Activated T-helper 9 cell treated with anti-CD3 and anti-CD28 coated beads, Interleukin-2, amount 50 U/mL, for 16 hours (primary cell): ENCODE data around the gene SDCCAG8.

Experiments used
- DNase-seq: peaks from one replicate; pipeline ENCODE4 v3.0.0-alpha.2; 2020; ENCODE audit warnings: low read depth

The SDCCAG8 gene

DNA sequence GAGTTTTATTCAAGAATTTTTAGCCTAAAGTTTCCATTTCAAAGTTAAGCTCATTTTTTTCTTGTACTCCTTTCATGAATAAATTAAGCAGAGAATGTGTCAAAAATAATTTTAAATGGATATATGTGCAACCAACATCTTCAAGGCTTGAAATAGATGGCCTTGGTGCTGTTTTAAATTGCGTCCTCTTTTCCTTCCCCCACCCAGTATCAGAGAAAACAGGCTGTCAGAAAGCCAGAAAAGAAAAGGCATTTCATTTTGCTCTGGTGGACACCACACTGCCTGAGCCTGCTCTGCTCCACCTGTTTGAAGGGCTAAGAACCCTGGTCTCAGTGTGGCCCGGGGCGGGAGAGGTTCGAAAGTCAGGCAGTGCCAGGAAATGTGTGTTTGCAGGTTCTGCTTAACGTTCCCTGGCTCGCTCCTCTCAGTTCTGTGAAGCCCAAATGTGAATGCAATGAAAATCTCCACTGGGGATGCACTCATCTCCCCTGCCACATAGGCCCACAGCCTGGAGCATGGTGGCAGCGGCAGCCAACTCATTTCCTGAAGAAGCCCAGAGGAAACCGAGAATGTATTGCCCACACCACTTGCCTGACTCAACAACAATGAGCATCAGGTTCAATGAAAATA, 134.4 kb downstream of the SDCCAG8 start:
- DNase-seq = no peak

DNA sequence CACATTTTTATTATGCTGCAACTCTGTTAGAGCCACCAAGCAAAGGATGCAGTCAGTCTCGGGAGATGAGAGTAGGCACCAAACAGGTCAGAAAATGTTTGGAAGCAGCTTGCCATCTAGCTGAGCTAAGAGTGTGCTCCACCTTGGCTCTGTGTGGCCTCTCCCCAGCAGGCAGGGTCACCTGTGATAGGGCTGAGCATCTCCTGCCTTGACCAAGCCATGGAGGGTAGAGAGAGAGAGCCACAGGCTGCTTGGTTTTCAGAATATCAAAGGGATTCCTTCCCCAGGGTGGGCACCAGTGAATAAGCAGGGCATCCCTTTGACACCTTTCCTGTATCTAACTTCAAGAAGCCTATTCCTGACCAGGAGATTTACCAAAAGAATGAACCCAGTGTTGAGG, 135.5 kb downstream of the SDCCAG8 start:
- DNase-seq = no peak

DNA sequence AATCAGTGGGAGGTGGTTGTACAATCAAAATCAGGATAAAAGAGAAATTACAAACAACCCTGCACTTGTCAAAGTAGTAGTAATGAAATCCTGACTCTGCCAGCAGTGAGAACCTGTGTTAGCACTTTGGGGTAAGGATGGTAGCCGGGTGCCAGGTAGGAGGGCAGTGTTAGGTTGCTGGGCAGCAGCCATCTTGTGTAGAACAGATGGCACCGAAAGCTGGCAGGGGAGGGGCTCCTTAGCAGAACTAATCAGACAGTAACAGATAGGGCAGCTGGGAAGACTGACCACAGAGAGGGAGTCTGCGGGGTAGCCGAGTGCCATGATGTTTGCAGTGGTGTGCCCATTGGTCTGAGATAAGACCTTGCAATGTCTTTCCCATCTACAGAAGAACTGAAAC, 137.3 kb downstream of the SDCCAG8 start:
- DNase-seq = no peak

DNA sequence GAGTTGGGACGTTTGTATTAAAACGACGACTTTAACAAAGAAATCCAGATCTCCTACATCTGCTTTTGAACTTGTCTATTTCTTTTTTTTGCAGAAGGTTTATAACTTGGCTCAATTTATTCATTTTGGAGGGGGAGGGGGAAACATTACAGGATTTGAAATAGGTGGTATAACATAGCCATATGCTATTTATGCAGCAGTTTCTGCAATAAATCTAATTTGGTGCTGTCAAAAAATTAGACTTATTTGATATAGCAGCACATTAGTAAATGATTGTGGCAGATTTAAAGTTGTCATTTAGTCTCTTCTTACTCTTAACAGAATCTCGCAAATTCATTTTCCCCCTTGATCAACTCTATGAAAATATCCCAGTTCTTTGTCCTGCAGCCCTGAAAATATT, 138.2 kb downstream of the SDCCAG8 start:
- no peak for DNase-seq

DNA sequence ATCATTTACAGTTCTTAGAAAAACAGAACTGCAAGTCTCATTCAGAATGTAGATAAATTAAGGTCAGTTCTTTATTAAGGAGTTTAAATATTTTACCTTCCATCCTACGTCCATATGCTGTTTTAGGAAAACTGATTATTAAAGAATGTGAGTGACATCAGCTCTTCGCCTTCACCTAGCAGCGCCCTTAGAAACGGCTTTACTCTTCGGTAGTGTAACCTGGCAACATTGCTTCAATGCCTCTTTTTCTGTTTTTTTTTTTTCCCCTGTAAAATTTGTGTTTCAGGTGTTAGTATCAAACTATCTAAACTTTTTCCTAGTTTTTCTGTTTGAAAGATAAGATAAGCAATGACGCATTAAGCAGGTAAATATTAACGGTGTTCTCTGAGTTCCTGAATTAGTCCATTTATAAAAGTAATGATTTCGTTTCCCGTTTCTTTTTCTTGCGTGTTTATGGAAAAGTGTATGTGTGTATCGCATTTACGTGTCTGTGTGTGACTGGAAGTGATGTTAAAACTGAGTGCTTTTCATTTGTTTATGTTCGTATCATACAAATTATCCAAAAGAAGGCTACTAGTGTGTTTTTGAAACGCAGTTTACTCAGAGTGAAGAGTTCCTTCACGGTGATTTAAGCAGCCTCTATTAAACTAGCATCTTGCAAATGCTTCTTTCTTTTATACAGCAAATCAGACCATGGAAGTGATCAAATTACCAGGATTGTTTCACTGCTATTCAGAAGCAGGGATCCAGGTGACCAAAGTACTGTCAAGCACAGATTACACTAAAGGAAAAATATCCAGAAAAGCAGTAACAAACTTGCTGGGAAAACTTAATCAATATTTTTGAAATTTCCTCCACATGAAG, 139.0 kb downstream of the SDCCAG8 start:
- no peak for DNase-seq

DNA sequence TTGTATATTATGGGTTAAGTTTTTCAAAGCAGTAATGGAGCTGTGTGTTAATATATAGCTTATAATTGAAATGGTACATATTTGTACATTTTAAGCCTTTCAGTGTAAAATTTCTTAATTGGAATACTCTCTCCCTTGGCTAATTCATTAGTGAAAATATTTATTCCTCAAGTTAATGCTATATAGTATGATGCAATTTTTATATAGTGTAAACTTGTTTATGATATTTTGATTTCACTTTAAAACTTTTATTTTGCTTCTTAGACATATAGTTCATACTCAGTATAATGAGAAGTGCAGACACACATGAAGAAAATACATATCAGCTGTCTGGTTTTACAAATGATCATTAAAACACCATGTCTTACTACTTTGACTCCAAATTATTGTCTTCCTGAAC, 140.6 kb downstream of the SDCCAG8 start:
- DNase-seq = no peak

DNA sequence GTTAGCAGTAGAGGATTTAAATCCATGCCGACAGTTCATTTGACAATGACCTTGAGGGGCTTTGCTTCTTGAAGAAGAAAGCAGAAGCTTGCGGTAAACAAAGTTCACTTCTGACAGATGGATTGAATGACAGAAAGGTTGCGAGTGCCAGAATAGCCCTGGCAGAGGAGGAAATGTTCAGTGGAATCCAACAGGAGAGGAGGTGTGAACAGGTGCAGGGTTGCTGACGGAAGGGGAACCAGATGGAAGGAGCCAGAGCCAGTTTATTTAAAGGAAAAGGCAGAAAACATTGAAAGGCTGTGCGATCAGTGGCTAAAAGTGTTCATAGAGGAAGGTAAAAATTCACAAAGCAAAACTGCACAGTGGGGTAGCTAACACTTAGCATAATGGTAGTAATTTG, 141.0 kb downstream of the SDCCAG8 start:
- DNase-seq = no peak

DNA sequence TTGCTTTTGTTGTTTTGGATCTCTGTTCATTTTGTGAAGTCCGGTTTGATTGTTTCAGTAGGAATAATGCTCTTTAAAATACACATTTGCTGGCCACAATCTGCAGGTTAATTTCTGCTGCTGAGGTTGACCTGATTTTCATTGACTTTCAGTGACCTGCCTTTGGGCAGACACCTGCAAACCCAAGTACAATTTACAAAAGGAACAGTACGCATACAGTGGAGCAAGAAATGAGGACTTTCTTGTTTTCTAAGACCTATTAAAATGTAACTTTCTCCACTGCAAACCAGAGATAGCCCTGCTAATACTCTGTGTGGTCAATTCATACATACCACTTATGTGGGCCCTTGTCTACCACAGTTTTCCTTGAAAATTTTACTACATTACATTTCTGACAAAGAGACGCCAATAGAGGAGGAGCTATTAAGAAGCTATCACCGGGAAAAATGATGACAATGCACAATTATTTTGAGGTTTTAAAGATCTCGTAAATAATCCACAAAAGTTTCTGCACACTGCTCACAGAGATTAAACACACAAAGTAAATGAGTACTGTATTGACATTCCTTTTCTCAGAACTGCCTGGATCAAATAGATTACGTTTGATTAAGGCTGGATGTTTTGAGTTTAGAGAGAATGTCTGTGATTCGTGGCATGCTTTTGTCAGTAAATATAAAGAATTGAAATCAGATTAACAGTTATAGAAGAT, 141.9 kb downstream of the SDCCAG8 start:
- DNase-seq = no peak

DNA sequence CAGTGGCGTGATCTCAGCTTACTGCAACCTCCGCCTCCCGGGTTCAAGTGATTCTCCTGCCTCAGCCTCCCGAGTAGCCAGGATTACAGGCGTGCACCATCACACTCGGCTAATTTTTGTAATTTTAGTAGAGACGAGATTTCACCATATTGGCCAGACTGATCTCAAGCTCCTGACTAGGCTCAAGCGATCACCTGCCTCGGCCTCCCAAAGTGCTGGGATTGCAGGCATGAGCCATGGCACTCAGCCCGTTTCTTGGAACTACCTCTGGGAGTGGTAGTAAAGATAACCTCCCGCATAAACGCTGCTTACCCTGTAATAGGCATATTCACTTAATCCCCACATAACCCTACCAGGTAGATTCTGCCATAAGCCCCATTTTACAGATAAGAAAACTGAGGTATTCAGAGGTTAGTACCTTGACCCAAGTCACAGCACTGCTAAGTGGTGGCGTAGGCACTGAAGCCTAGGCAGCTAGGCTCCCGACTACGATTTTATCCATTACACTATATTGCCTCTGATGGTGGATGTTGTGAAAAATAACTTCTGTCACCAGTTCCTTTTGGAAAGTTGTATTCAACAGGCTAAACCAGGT, 143.8 kb downstream of the SDCCAG8 start:
- DNase-seq = no peak

DNA sequence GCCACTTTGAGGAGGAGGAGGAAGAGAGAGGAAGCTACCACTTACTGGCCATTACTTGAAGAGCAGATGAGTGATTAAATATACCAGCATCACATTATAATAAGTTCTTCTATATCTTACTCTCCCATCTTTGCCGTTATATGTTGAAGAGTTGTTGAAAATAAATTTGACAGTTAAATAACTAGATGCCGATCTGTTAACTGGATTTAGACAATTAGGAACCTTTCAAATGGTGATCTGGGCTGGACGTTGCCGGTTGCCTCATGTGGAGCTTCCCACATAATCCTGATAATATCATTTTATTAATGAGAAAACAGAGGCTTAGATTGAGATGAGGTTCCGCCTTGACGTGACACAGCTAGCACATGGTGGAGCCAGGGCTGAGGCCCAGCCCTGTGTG, 147.0 kb downstream of the SDCCAG8 start:
- no peak for DNase-seq

DNA sequence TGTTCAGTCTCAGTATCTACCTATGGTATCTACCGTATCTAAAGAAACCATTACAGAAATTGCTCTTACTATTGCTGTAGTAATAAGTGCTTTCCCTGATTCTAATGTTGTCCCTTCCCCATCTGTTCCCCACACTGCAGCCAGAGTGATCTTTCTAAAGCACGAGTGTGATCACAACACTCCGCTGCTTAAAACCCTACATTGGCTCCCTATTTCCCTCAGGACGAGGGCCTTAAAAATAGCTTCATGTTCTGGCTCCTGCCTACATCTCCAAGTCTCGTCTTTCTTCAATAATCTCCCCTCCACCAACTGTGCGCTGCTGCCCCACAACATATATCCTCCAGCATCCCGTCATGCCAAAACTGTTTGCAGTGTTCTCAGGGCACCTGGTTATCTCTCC, 150.6 kb downstream of the SDCCAG8 start:
- no peak for DNase-seq

DNA sequence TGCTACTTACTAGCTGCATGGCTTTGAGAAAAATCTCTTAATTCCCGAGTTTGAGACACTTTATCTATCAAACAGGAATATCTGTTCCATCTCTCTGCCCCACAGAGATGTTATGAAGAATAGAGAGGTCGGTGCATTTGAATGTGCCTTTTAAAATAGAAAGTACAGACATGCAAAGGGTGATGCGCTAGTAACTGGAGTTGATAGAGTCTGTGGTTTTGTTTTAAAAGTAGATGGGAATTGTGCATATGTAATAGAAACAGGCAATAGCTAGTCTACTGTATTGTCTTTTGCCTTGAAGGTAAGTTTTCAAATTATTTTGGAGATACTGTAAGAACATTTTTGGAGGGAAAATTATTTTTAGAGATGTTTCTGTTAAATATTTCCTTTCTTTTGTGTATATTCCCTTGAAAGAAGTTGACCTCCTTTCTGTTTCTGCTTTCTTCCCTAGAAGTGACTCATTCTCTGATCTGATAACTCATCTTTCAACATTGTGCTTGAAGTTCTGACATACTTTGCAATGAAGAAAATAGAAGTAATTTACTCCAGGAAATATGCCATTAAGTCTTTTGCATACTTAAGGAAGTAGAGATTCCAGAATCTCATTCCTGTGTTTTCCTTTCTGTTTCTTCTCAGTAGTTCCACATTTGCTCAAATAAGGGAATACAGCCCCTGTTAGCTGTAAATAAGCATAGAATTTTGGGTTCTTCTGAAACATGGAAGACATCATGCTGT, 151.6 kb downstream of the SDCCAG8 start:
- DNase-seq = no peak

DNA sequence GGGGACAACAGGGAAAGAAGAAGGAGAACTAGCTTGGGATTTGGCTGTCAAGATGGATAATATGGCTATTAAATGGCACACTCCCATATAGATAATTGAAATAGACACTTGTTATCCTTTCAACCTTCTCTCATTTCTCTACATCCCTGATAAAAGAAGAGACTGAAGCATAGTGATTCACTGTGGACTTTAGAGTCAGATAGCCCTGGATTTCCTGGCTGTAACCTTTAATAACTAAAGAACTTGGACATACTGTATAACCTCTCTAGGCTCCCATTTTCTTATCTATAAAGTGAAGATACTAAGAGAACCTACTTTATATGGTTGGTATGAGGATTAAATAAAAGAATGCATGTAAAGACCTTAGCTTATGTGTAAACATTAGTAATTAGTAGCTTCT, 152.6 kb downstream of the SDCCAG8 start:
- DNase-seq = no peak

DNA sequence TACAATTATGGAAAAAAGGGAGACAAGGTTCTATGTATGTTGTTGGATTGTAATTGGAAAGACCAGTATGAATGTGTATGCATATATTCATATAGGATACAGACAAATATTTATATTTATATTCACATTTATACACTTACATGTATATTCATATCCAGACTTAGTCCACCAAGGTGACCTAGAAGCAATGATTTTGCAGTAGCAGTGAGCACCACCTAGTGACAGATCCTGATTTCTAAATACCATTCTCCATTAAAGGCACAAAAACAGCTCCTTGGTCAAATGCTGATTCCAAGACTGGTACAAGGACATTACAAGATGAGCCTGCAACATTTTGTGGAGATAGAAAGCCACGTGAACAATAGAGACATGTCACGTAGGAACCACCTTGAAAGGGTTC, 153.4 kb downstream of the SDCCAG8 start:
- no peak for DNase-seq

DNA sequence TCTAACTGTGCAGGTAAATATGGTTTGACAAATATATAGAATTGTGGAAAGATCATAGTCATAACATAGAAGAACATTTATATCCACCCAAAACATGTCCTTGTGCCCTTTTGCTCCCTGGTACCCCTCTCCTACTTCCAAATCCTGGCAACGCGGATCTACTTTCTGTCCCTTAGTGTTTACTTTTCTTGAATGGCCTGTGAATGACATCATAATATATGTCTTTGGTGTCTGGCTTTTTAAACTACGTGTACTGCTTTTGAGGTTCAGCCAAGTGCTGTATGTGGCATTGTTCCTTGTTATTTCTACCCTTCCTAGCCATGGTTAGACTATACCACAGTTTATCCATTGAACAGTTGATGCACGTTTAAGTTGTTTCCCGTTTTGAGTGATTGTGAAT, 155.6 kb downstream of the SDCCAG8 start:
- no peak for DNase-seq

DNA sequence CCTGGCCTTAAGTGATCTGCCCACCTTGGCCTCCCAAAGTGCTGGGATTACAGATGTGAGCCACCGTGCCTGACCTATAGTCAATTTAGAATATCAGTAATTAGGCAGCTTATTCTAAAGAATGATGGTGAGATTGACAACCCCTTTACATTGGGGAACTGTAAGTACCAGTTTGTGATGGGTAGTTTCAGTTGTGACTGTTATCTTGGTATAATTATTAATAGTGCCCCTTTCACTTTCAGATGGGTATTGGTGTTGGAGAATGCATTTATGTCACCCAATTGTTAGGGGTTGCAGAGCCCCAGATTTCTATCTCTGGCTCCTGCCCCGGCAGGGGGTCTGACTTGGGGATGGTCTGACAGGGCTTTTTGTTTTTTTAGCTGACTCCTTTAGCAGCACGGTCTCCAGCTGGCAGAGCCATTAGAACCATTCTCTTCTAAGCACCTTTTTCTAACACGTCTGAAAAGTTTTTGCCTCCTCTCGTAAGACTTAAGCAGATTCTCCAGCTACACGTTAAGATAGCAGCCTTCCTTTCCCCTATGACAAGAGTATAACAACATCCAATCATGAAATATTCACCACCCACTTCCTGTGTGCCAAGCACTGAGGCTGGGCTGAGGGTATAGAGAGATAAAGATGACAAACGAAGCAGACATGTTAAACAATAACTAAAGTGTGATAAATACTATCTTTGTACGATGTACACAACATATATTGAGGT, 157.8 kb downstream of the SDCCAG8 start:
- DNase-seq = no peak

DNA sequence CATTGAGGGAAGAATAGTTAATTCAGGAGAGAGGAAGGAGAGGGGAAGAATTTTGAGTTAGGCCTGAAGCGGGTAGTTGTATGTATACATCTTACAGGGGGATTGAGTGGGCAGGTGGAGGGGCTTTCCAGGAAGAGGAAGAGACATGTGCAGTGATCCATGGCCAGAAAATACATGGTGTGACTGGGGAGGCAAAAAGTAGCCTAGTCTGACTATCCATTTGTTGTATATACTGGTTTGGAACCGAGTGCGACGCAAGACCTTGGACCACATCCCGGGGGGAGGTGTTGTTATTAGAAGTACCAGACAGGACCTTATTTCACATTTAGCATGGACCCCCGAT, 158.3 kb downstream of the SDCCAG8 start:
- no peak for DNase-seq

DNA sequence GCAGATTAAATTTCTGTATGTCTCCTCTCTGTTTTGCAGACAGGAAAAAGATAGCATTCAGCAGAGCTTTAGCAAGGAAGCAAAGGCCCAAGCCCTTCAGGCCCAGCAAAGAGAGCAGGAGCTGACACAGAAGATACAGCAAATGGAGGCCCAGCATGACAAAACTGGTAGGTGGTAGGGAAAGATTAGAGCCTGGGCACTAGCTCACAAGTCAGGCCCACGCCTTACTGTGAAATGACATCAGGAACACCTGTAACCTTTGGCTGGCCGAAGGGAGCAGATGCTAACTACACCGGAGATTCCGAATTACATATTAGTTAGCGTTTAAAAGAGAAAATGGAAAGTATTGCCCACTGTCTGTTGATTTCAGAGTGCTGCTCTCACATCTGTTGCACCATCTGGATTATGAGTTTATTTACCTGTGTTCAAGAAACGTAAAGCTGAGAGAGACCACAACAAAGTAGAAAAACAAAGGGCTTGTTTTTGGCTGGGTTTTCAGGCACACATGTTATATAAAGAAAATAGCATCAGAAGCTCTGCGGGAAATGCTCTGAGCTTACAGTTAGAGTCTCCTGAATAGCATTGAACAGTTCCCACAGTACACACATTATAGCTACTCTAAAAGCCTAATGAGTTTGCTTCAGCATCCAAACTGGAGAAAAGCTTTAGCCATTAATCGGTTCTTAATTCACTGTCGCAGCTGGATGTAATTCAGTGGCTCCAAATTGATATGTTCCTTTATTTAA, 160.0 kb downstream of the SDCCAG8 start:
- no peak for DNase-seq

DNA sequence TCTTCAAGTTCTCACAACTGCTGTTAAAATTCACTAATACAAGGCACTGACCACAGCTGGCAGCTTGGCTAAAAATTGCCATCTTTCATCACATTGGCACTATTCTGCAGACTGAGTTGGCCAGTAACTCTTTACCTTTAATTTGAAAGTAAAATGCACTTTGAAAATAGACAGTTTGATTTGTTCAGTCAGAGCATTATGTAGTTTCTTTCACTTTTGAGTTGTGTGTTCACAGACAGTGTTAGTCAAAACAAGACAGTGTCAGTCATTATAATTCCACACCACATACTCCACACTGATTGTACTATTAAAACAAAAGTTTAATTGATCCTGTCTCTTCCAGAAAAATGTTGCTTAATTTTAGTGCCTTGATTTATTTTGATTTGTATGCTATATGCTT, 160.7 kb downstream of the SDCCAG8 start:
- DNase-seq = no peak

DNA sequence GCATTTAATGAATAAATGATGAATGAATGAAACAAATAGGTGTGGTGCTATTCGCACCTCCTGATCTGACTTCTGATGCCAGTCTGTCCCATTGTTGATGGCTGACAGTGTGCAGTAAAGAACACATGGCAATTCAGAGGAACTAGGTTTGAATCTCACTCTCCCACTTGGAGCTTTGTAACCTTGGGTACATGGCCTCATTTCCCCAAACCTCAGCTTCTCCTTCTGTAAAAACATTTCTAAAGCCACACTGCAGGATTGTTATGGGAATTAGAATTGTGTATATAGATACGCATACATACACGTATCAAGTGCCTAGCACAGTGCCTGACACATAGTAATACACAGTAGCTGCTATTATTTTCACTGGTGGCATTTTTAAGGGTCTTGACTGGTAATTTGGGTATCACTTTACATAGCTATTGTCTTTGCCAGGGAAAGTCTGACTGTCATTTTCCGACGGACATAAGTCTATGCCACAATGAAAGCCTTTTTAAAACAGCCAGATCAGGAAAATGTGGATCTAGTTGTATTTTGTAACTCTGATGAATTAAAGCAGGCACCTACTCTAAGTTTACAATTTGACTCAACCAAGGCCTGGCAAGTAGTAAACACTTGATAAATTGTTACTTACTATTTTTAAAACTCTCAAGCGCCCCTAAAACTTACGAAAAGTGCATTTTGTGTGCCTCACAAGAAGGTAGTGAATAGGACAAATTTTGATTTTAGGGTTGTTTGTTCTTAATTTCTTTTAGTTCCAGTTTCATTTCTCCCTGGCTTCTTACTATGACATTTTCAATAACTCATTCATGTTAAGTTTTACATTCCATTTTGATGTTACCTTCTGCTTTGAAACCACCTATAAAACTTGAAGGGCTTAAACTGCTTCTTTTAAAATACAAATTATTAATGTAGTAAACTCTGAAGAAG, 164.4 kb downstream of the SDCCAG8 start:
- DNase-seq = no peak
